ENCODE measurements around the gene CACNG4. TPM values are rescaled to one million over a fixed set of nuclear protein-coding genes. Genes with fewer than 3 reads are reported as not detected.

The CACNG4 gene
- total RNA-seq, 1 experiment from 2014 or later = 6.3 TPM

DNA sequence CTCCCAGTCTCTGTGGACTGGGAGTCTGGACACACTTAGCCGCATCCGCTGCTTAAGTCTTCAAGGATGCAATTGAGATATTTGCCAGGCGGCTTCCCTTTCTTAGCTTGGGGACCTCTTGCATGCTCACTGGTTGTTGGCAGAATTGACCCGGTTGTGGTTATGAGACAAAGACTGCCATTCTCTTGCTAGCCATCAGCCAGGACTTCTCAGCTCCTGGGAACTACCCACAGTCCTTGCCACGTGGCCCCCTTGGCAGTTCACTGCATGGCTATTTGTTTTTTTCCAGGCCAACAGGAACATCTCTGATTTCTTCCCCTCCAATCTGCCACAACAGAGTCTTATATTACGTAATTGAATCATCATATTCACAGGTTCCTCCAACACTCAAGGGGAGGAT is 25.5 kb downstream of the CACNG4 start:
- no peak for DNase-seq
- Histone ChIP-seq H2BK120ac (ENCODE audit: low read depth, low read length, poor library complexity, severe bottlenecking) (no peak overlapping the region), H3T11ph (ENCODE audit: low read length) (no peak overlapping the region), H2BK15ac (ENCODE audit: low read depth, low read length) (no peak overlapping the region), H3K27me3 (ENCODE audit: insufficient read depth, low read length) (no peaks in the 10 kb centered on the region), H4K20me1 (ENCODE audit: control insufficient read depth, insufficient read depth, insufficient read length) (peaks cover 4% of the 10 kb centered on the region), H4K91ac (ENCODE audit: insufficient read length, low read depth, low read length) (no peak overlapping the region), H3K4me2 (ENCODE audit: insufficient read depth, insufficient read length, low read length) (no peak overlapping the region), H3K23ac (ENCODE audit: insufficient read length, low read depth, low read length) (no peak overlapping the region), H3K56ac (ENCODE audit: insufficient read length, low read depth, low read length) (no peak overlapping the region), H3K79me1 (ENCODE audit: insufficient read depth, low read depth, low read length, poor library complexity, severe bottlenecking) (no peaks in the 10 kb centered on the region), H3K23me2 (ENCODE audit: insufficient read length, low read depth, low read length, poor library complexity, severe bottlenecking) (no peaks in the 10 kb centered on the region), H3K9me3 (ENCODE audit: control insufficient read depth, low read depth, low read length) (no peaks in the 10 kb centered on the region), H3K79me2 (ENCODE audit: insufficient read depth, low read length) (no peaks in the 10 kb centered on the region), H2AK5ac (ENCODE audit: insufficient read length, low read length) (no peak overlapping the region), H4K8ac (replicated peaks; ENCODE audit: insufficient read length, low read depth, low read length) (no peak overlapping the region), H3K4ac (ENCODE audit: low read depth, low read length) (no peak overlapping the region), H2BK20ac (ENCODE audit: low read depth, low read length, poor library complexity, severe bottlenecking) (no peak overlapping the region), H2AFZ (ENCODE audit: low read length) (no peak overlapping the region), H2BK12ac (ENCODE audit: insufficient read length, low read depth, low read length) (no peak overlapping the region), H3K4me1 (ENCODE audit: insufficient read depth, low read length) (no peaks in the 10 kb centered on the region), H4K5ac (ENCODE audit: insufficient read length, low read depth, low read length) (no peak overlapping the region), H2BK5ac (ENCODE audit: insufficient read length, low read length) (no peak overlapping the region), H3K27ac (ENCODE audit: insufficient read length, low read depth, low read length) (no peak overlapping the region), H3K18ac (ENCODE audit: insufficient read length, low read depth, low read length) (no peak overlapping the region), H3K9ac (ENCODE audit: extremely low read depth, insufficient read length, low read length) (no peak overlapping the region), H3K14ac (ENCODE audit: insufficient read depth, low read length) (no peak overlapping the region)
- Mint-ChIP-seq H3K4me3 (no peak overlapping the region), H3K4me1 (no peaks in the 10 kb centered on the region; a peak in 2 of 4 replicates), H3K27ac (peak overlapping the region in 1 of 3 experiments; percentile 17; a peak in 1 of 7 replicates), H3K36me3 (ENCODE audit: insufficient read depth in 1 of 3, low read depth in 3 of 3) (no peaks in the 10 kb centered on the region), H3K27me3 (ENCODE audit: low read depth) (peaks cover 11% of the 10 kb centered on the region), H3K9me3 (no peaks in the 10 kb centered on the region)
- TF ChIP-seq, protein P1, sequence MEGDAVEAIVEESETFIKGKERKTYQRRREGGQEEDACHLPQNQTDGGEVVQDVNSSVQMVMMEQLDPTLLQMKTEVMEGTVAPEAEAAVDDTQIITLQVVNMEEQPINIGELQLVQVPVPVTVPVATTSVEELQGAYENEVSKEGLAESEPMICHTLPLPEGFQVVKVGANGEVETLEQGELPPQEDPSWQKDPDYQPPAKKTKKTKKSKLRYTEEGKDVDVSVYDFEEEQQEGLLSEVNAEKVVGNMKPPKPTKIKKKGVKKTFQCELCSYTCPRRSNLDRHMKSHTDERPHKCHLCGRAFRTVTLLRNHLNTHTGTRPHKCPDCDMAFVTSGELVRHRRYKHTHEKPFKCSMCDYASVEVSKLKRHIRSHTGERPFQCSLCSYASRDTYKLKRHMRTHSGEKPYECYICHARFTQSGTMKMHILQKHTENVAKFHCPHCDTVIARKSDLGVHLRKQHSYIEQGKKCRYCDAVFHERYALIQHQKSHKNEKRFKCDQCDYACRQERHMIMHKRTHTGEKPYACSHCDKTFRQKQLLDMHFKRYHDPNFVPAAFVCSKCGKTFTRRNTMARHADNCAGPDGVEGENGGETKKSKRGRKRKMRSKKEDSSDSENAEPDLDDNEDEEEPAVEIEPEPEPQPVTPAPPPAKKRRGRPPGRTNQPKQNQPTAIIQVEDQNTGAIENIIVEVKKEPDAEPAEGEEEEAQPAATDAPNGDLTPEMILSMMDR (conservative IDR thresholded peaks at IDR 0.05) = no peak
- no CpG with 5 or more reads among the region's 6 CpGs for WGBS (ENCODE audit: extremely low coverage, insufficient read length, low lambda C conversion rate)

All from H9 (cell line).